GM19463 (cell line): ENCODE measurements around the gene CELSR1.
"Not testable (repeated sequence)": the region's sequence is repeated elsewhere in the genome, so short reads cannot be mapped to it uniquely, and the experiment has no call there.

Source experiments
- ATAC-seq: cut with Tn5 transposase; IDR thresholded peaks from one replicate; pipeline ENCODE4 v1.9.1; 2021; ENCODE audit warnings: mild to moderate bottlenecking, moderate library complexity; ENCODE audit not compliant: unreplicated experiment

CELSR1 gene

GRCh38 chr22:46407748-46408147, 129.7 kb downstream of the CELSR1 start:
- ATAC-seq: no peak

GRCh38 chr22:46406791-46407190, 130.6 kb downstream of the CELSR1 start:
- no peak for ATAC-seq

GRCh38 chr22:46406349-46406748, 131.1 kb downstream of the CELSR1 start:
- no peak for ATAC-seq

- no peak for ATAC-seq
These were observed 131.5 kb downstream of the CELSR1 start for GRCh38 chr22:46405901-46406300.

- ATAC-seq: not testable (repeated sequence)
These were observed 133.5 kb downstream of the CELSR1 start for GRCh38 chr22:46403880-46404279.

GRCh38 chr22:46402505-46402904, 134.9 kb downstream of the CELSR1 start:
- ATAC-seq: no peak

- ATAC-seq: no peak
These were observed 136.1 kb downstream of the CELSR1 start for GRCh38 chr22:46401370-46401769.

- no peak for ATAC-seq
These were observed 138.0 kb downstream of the CELSR1 start for GRCh38 chr22:46399251-46400024.

GRCh38 chr22:46397951-46398350, 139.5 kb downstream of the CELSR1 start:
- ATAC-seq: no peak

GRCh38 chr22:46397514-46397913, 139.9 kb downstream of the CELSR1 start:
- ATAC-seq: no peak

GRCh38 chr22:46397049-46397448, 140.4 kb downstream of the CELSR1 start:
- ATAC-seq: not testable (repeated sequence)

GRCh38 chr22:46395145-46395544, 142.3 kb downstream of the CELSR1 start:
- ATAC-seq: no peak

GRCh38 chr22:46394622-46395021, 142.8 kb downstream of the CELSR1 start:
- no peak for ATAC-seq

GRCh38 chr22:46393873-46394272, 143.5 kb downstream of the CELSR1 start:
- ATAC-seq: no peak

GRCh38 chr22:46392137-46392844, 145.1 kb downstream of the CELSR1 start:
- ATAC-seq: no peak

GRCh38 chr22:46391486-46392136, 145.8 kb downstream of the CELSR1 start:
- ATAC-seq: no peak

- ATAC-seq: no peak
These were observed 146.6 kb downstream of the CELSR1 start for GRCh38 chr22:46390652-46391301.

- no peak for ATAC-seq
These were observed 147.2 kb downstream of the CELSR1 start for GRCh38 chr22:46390105-46390651.

- no peak for ATAC-seq
These were observed 148.3 kb downstream of the CELSR1 start for GRCh38 chr22:46389081-46389480.

GRCh38 chr22:46388647-46389046, 148.8 kb downstream of the CELSR1 start:
- no peak for ATAC-seq

GRCh38 chr22:46387748-46388147, 149.7 kb downstream of the CELSR1 start:
- ATAC-seq: no peak
